ENCODE data around the gene ZNF444.
"Not testable (repeated sequence)": the region's sequence is repeated elsewhere in the genome, so short reads cannot be mapped to it uniquely, and the experiment has no call there.

ZNF444 gene

GRCh38 chr19:56145698-56146097, 4.6 kb downstream of the ZNF444 start:
- H3K4me3 ChIP-seq (ENCODE audit: control insufficient read depth, low read depth, low read length) = no peak overlapping the region
- DNase-seq (ENCODE audit: low read depth) = no peak
- no peak for TF ChIP-seq CTCF (conservative IDR thresholded peaks at IDR 0.05; ENCODE audit: control insufficient read depth, insufficient read depth, low read depth, low read length)

DNA sequence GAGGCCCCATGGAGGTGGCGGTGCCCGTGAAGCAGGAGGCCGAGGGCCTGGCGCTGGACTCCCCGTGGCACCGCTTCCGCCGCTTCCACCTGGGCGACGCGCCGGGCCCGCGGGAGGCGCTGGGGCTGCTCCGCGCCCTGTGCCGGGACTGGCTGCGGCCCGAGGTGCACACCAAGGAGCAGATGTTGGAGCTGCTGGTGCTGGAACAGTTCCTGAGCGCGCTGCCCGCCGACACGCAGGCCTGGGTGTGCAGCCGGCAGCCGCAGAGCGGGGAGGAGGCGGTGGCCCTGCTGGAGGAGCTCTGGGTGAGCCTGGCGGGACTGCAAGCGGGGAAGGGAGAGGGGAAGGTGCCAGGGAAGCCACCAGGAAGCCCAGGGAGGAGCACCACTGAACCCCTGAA, 5.8 kb downstream of the ZNF444 start:
- DNase-seq (ENCODE audit: low read depth) = no peak
- no peak for TF ChIP-seq CTCF (conservative IDR thresholded peaks at IDR 0.05; ENCODE audit: control insufficient read depth, insufficient read depth, low read depth, low read length)
- H3K4me3 ChIP-seq (ENCODE audit: control insufficient read depth, low read depth, low read length) = no peak overlapping the region

DNA sequence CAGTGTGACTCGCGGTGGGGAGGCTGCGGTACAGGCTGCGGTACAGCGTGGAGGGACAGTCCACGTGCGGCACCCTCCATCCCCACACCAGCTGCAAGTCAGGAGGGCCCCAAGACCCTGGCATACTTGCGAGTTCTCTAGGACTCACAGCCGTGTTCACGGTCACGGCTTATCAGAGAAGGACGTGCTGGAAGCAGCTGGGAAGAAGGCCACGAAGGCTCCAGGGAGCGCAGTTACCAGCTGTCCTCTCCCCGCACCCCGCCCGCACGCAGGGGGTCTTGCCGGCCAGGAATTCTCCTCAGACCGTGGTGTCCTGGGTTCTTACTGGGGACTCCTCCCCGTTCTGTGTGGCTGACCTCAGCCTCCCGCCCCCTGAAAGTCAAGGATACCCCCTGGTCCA, 6.2 kb downstream of the ZNF444 start:
- no peak for TF ChIP-seq CTCF (conservative IDR thresholded peaks at IDR 0.05; ENCODE audit: control insufficient read depth, insufficient read depth, low read depth, low read length)
- H3K4me3 ChIP-seq (ENCODE audit: control insufficient read depth, low read depth, low read length) = no peak overlapping the region
- DNase-seq (ENCODE audit: low read depth) = no peak

- no peak for TF ChIP-seq CTCF (conservative IDR thresholded peaks at IDR 0.05; ENCODE audit: control insufficient read depth, insufficient read depth, low read depth, low read length)
- no peak overlapping the region for H3K4me3 ChIP-seq (ENCODE audit: control insufficient read depth, low read depth, low read length)
- DNase-seq (ENCODE audit: low read depth) = no peak
Observed at GRCh38 chr19:56148096-56148495, 7.0 kb downstream of the ZNF444 start.

DNA sequence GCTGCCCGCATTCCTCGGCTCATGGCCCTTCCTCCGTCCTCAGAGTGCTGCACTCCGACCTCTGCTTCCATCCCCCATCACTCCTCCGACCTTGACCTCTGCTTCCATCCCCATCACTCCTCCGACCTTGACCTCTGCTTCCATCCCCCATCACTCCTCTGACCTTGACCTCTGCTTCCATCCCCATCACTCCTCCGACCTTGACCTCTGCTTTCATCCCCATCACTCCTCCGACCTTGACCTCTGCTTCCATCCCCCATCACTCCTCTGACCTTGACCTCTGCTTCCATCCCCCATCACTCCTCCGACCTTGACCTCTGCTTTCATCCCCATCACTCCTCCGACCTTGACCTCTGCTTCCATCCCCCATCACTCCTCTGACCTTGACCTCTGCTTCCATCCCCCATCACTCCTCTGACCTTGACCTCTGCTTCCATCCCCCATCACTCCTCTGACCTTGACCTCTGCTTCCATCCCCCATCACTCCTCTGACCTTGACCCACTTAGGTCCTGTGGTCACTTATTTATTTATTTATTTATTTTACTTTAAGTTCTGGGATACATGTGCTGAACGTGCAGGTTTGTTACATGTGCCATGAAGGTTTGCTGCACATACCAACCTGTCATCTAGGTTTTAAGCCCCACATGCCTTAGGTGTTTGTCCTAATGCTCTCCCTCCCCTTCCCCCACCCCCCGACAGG, 8.0 kb downstream of the ZNF444 start:
- not testable (repeated sequence) for DNase-seq (ENCODE audit: low read depth); H3K4me3 ChIP-seq (ENCODE audit: control insufficient read depth, low read depth, low read length)

GRCh38 chr19:56149656-56150038, 8.6 kb downstream of the ZNF444 start:
- TF ChIP-seq CTCF (conservative IDR thresholded peaks at IDR 0.05; ENCODE audit: control insufficient read depth, insufficient read depth, low read depth, low read length) = no peak
- no peak overlapping the region for H3K4me3 ChIP-seq (ENCODE audit: control insufficient read depth, low read depth, low read length)
- no peak for DNase-seq (ENCODE audit: low read depth)

DNA sequence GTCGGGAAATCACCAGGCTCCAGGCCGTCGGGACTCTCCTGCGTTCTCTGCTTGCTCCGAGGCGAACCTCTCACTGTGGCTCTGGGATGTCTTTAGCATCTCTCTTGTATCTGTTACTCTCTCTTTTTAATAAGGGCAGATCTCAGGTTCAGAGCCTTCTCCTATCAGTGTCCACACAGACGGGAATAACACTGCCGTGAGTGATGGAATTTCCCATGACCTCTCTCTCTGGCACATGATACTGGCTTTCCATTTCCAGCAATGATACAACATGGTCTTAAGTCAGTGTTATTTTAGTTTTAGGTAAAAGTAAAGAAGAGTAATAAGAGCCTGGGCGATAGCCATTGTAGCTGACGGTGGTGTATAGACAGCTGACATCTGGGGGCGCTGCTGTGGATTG, 9.3 kb downstream of the ZNF444 start:
- no peak for DNase-seq (ENCODE audit: low read depth)
- no peak for TF ChIP-seq CTCF (conservative IDR thresholded peaks at IDR 0.05; ENCODE audit: control insufficient read depth, insufficient read depth, low read depth, low read length)
- H3K4me3 ChIP-seq (ENCODE audit: control insufficient read depth, low read depth, low read length) = no peak overlapping the region
